ENCODE results near the gene NID2. TPM values are rescaled to one million over a fixed set of nuclear protein-coding genes. Genes with fewer than 3 reads are reported as not detected.

Gene NID2
- total RNA-seq, 1 donor from 2014 or later = 125 TPM

DNA sequence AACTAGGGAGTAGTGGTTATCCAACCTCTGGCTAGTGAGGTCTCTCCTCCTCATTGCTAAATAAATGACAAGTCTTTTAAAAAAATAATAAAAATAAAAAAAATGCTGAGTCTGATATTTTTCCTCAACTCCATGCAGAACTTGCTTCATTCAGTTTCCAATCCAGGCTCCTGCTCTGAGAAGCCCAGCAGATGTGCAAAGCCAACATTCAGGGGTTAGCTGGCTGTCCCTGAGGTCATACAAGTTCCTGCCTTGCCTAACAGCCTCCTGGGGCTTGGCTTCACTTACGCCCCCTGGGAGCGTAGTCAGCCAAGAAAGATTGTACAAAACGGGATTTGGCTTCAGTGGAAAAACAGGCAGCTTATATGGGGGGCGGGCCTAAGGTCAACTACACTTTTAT lies 56.2 kb downstream of the NID2 start:
- no peak for DNase-seq (ENCODE audit: low spot score)
- intact Hi-C loops (cut with DNase I) = no loop called here

GRCh38 chr14:52011523-52011922 lies 57.3 kb downstream of the NID2 start:
- ATAC-seq = no peak
- intact Hi-C loops (cut with DNase I) = no loop called here
- DNase-seq (ENCODE audit: low spot score) = no peak

More for the DNA sequence above, 56.2 kb downstream of the NID2 start:
- peak; percentile 84 for ATAC-seq

- intact Hi-C loops (cut with DNase I) = no loop called here
- DNase-seq (ENCODE audit: low spot score) = no peak
- no peak for ATAC-seq
These were observed 58.6 kb downstream of the NID2 start for GRCh38 chr14:52010173-52010693.

GRCh38 chr14:52008136-52008535 lies 60.7 kb downstream of the NID2 start:
- ATAC-seq = no peak
- intact Hi-C loops (cut with DNase I) = no loop called here
- no peak for DNase-seq (ENCODE audit: low spot score)

DNA sequence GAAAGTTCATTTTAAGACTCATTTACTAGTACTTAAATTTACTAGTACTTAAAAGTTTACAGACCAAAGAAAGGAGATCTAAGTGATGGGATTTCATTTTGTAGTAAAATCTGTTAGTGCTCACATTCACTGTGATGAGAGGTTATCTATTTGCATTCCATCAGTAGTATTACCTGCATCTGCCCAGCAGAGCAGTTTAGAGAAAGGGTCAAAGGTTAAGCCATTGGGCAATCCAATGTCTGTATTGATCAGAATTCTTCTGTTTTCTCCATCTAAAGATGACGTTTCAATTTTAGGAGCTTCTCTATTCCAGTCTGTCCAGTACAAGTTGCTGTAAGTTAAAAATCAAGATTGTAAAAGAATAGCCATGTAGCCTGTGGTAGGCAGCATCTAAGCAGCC lies 61.2 kb downstream of the NID2 start:
- ATAC-seq = no peak
- intact Hi-C loops (cut with DNase I) = no loop called here

DNA sequence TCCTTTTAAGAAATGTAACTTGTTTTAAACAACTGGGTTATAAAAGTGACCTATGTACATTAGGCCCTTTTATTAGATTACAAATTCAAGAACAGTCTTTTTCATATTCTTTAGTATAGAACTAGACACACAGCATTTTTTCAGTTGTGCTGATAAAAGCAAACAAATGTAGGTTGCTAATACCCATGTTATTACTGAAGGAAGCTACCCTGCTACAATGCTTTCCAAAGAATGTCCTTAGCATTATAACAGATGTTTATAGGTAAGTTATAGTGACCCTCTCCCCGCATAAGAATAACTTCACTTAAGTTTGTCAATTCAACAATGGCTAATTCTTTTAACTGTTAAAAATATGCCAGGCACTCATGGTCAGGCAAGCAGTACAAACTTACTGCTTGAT lies 61.6 kb downstream of the NID2 start:
- intact Hi-C loops (cut with DNase I) = no loop called here
- no peak for DNase-seq (ENCODE audit: low spot score)
- ATAC-seq = no peak

More for the DNA sequence above, 61.2 kb downstream of the NID2 start:
- no peak for DNase-seq (ENCODE audit: low spot score)

- ATAC-seq (no peak), DNase-seq (ENCODE audit: low spot score) (no peak)
- intact Hi-C loops (cut with DNase I) = no loop called here
These were observed 62.5 kb downstream of the NID2 start for GRCh38 chr14:52006361-52006760.

DNA sequence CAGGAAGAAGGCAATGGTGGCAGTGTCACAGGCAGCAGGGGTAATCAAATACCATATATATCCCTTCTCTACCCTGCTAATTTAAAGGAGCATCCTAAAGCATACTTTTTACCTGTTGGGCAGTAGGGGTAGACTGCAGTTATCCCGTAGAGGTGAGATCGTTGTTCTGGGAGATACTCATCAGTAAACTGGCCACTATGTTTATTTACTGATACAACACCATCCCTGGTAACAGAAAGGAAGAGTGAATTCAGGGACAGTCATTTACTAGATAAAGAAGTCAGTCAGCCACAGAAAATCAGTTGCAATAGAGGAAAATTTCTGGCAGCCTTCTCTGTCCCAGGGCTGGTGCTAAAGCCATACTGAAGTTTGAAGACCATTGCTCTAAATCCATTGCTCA lies 63.2 kb downstream of the NID2 start:
- intact Hi-C loops (cut with DNase I) = no loop called here
- no peak for ATAC-seq

DNA sequence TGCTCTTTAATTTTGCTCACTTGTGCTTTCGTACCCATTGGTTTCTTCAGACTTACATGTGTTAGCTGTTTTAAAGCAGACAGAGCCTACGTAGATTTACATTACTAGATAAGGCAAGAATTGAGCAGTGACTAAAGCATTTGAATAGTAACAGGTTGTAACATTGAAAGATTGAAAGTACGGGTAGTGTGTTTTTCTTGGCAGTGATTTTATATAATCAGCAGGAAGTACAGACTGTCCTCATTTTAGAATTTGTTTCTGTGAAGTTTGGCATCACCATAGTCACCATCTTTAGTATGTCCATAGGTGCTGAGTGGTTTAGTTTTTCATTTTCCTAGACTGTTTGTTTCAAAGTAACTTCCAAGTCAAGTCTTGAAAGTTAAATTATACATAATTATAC lies 65.5 kb downstream of the NID2 start:
- intact Hi-C loops (cut with DNase I) = no loop called here
- ATAC-seq = peak; percentile 39
- DNase-seq (ENCODE audit: low spot score) = no peak

More for the DNA sequence above, 63.2 kb downstream of the NID2 start:
- no peak for DNase-seq (ENCODE audit: low spot score)

DNA sequence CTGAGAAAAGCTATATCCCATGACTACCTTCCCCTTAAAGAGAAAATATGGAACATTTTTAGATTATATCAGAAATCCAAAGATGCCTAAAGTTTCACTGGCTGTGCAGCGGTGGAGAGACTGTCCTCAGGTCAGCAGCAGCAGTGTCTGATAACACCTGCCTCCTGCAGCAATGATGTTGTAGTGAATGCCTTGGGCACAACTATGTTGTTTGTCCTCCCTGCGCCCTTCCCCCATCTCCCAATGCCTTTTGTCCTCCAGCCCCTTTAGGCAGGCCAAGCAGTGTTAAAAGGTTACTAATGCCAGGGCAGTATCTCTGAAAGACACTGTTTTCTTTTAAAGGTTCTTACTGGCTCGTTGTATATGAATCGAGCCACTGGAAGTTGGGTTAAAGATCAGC lies 66.3 kb downstream of the NID2 start:
- DNase-seq (ENCODE audit: low spot score) (no peak), ATAC-seq (peak; percentile 47)
- intact Hi-C loops (cut with DNase I) = no loop called here

GRCh38 chr14:52000696-52001095 lies 68.2 kb downstream of the NID2 start:
- no peak for DNase-seq (ENCODE audit: low spot score)
- no peak for ATAC-seq
- intact Hi-C loops (cut with DNase I) = no loop called here

DNA sequence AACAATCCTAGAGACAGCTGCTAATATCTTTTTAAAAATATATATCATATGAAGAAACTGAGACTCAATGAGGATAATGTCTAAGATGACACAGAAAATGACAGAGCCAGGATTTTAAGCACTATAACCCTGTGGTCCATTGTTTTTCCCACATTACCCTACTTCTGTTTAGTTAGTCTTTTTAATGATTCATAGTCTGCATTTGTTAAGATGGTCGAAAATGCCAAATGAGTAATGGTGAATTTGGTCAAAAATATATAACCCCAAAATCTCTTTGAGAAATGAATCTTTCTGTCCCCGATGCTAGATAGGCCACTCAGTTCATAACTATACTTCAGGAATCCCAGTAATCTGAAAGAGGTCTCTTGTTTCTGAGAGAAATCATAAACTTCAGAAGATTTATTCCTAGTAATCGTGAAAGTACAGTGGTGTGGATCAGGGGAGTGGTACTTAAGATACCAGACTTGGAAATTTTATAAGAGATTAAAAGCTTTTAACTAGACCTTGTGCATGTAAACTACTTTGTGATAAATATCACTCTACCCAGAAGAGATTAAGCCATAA lies 68.8 kb downstream of the NID2 start:
- ATAC-seq = no peak
- intact Hi-C loops (cut with DNase I) = no loop called here
- DNase-seq (ENCODE audit: low spot score) = no peak

- intact Hi-C loops (cut with DNase I) = loop anchor here (5.0 kb wide), 1 partner anchor 133 kb away; no protein-coding TSS in a partner anchor
- DNase-seq (ENCODE audit: low spot score) = no peak
- ATAC-seq = no peak
These were observed 69.8 kb downstream of the NID2 start for GRCh38 chr14:51999084-51999483.

GRCh38 chr14:51998348-51998747 lies 70.5 kb downstream of the NID2 start:
- no peak for DNase-seq (ENCODE audit: low spot score)
- intact Hi-C loops (cut with DNase I) = loop anchor here (5.0 kb wide), 1 partner anchor 134 kb away; no protein-coding TSS in a partner anchor
- no peak for ATAC-seq

DNA sequence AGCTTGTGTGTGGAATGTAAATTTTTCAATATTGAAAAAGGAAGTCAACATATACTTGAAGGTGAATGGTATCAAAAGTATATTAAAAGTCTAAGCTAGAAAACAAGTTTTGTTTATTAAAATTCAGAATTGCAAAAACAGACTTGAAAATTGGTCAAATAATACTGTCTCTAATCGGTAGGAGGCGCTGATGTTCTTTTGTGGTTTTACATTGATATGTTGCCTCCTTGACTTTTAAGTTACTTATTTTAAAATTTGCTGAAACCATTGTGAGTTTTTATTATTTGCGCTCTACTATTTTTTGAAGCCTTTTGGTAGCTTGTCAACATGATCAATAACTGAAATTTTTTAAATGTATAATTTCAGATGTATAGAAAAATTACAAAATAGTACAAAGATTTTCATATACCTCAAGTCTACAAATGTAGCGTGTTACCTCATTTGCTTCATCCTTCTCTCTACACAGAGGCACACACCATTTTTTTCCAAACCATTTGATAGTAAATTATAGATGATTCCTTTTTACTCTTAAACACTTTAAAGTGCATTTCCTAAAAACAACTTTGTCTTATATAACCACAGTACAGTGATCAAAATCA lies 72.6 kb downstream of the NID2 start:
- intact Hi-C loops (cut with DNase I) = loop anchor here (5.0 kb wide), 1 partner anchor 136 kb away; no protein-coding TSS in a partner anchor
- DNase-seq (ENCODE audit: low spot score) = no peak
- ATAC-seq = no peak

GRCh38 chr14:51993285-51993920 lies 75.5 kb downstream of the NID2 start:
- ATAC-seq (no peak), DNase-seq (ENCODE audit: low spot score) (no peak)
- intact Hi-C loops (cut with DNase I) = no loop called here

GRCh38 chr14:51990488-51990887 lies 78.4 kb downstream of the NID2 start:
- ATAC-seq (no peak), DNase-seq (ENCODE audit: low spot score) (no peak)
- intact Hi-C loops (cut with DNase I) = no loop called here

- DNase-seq (ENCODE audit: low spot score) (peak; percentile 95), ATAC-seq (peak; percentile 99)
- intact Hi-C loops (cut with DNase I) = no loop called here
These were observed 79.3 kb downstream of the NID2 start, which contains the start of gene RTRAF for GRCh38 chr14:51989293-51990234. Gene RTRAF, plus strand, starts transcription at chr14:51989546. Its CDS starts 94 bp downstream, at chr14:51989640.

- DNase-seq (ENCODE audit: low spot score) (no peak), ATAC-seq (no peak)
- intact Hi-C loops (cut with DNase I) = no loop called here
These were observed 80.6 kb downstream of the NID2 start for GRCh38 chr14:51988221-51988620.
